CD4-positive, alpha-beta T cell (primary cell): ENCODE results near the gene DGCR6L. TPM values are rescaled to one million over a fixed set of nuclear protein-coding genes. Genes with fewer than 3 reads are reported as not detected.
A peak's percentile ranks its signal among the peaks of the same experiment; 100 is the strongest.
"Not testable (repeated sequence)": the region's sequence is repeated elsewhere in the genome, so short reads cannot be mapped to it uniquely, and the experiment has no call there.

Experiments used
- ATAC-seq: fragments of 200-7000 bp; cut with Tn5 transposase; one replicate; pipeline ENCODE4 v1.10.0; 2022; ENCODE audit warnings: mild to moderate bottlenecking; ENCODE audit not compliant: poor library complexity
- CTCF ChIA-PET: fragments of 350-600 bp; sonication (Branson Sonifier 250); formaldehyde crosslinking; loops from one replicate; lab custom pipeline; 2021; ENCODE audit warnings: antibody characterized with exemption, inconsistent platforms; lab: Charles Lee
- POLR2A ChIA-PET: fragments of 350-600 bp; sonication (Branson Sonifier 250); formaldehyde crosslinking; loops from one replicate; lab custom pipeline; 2021; ENCODE audit warnings: antibody characterized with exemption, inconsistent platforms; lab: Charles Lee
- DNase-seq, 14 experiments: peaks; one replicate each; pipeline ENCODE4 v3.0.0-alpha.2; 2013 to 2020; ENCODE audit warnings: mixed read lengths in 2 of 14
- H3K27ac ChIP-seq, 2 donors: one replicate each; pipeline versions ENCODE4 v1.5.1 to v1.7.0; 2013; ENCODE audit warnings: low read length in 2 of 2, low read depth in 1 of 2, mild to moderate bottlenecking in 1 of 2
- H3K27me3 ChIP-seq, 2 experiments: 1 replicate in 1 of 2; 2 replicates in 1 of 2; pipeline versions ENCODE4 v1.6.1 to v1.7.0; 2013; ENCODE audit warnings: low read length in 2 of 2, control low read depth in 1 of 2, mild to moderate bottlenecking in 1 of 2, moderate library complexity in 1 of 2; ENCODE audit not compliant: insufficient read depth in 2 of 2, control insufficient read depth in 1 of 2
- H3K36me3 ChIP-seq: one replicate; pipeline ENCODE4 v1.6.1; 2013; ENCODE audit warnings: low read length, control low read depth; ENCODE audit not compliant: insufficient read depth
- H3K4me1 ChIP-seq: one replicate; pipeline ENCODE4 v1.6.1; 2013; ENCODE audit warnings: low read length, control low read depth; ENCODE audit not compliant: insufficient read depth
- H3K4me3 ChIP-seq: one replicate; pipeline ENCODE4 v1.5.1; 2013; ENCODE audit warnings: mild to moderate bottlenecking, low read length, moderate library complexity
- H3K9me3 ChIP-seq, 2 experiments: 1 replicate in 1 of 2; 2 replicates in 1 of 2; pipeline versions ENCODE4 v1.6.1 to v1.7.0; 2013; ENCODE audit warnings: low read length in 2 of 2, mild to moderate bottlenecking in 2 of 2, control low read depth in 1 of 2, moderate library complexity in 1 of 2; ENCODE audit not compliant: control insufficient read depth in 1 of 2, insufficient read depth in 1 of 2
- H3K27ac Mint-ChIP-seq: one replicate; pipeline ENCODE4 v1.8.0; 2020; ENCODE audit warnings: mixed read lengths
- H3K27me3 Mint-ChIP-seq: one replicate; pipeline ENCODE4 v1.8.0; 2021; ENCODE audit warnings: mixed read lengths
- H3K36me3 Mint-ChIP-seq: one replicate; pipeline ENCODE4 v1.8.0; 2021; ENCODE audit warnings: low read depth, mixed read lengths
- H3K4me1 Mint-ChIP-seq: one replicate; pipeline ENCODE4 v1.8.0; 2021; ENCODE audit warnings: low read depth, mixed read lengths
- H3K4me3 Mint-ChIP-seq: one replicate; pipeline ENCODE4 v1.8.0; 2020; ENCODE audit warnings: mild to moderate bottlenecking, mixed read lengths
- H3K9me3 Mint-ChIP-seq: one replicate; pipeline ENCODE4 v1.8.0; 2020; ENCODE audit warnings: mixed read lengths
- CTCF ChIP-seq: fragments of 200-600 bp; IDR thresholded peaks from one replicate; pipeline ENCODE4 v1.8.0; 2022; ENCODE audit warnings: antibody characterized with exemption, mild to moderate bottlenecking
- intact Hi-C, 2 experiments: fragments of 100-400 bp; cut with DNase I in 1 of 2; cut with micrococcal nuclease in 1 of 2; formaldehyde crosslinking; loops; one replicate each; pipeline versions ENCODE4 v1.15.1 to v1.9.0; 2023 to 2025; cut with DNase I, micrococcal nuclease
- total RNA-seq, 174 experiments: library from RNA in 2 of 174; stranded (reverse) in 2 of 174; gene quantifications; one replicate each; pipeline ENCODE4 v1.2.3 and lab custom pipeline; 2021 to 2026

DGCR6L gene
- total RNA-seq, 2 experiments from 2014 or later: 29.1 to 31.2 TPM

DNA sequence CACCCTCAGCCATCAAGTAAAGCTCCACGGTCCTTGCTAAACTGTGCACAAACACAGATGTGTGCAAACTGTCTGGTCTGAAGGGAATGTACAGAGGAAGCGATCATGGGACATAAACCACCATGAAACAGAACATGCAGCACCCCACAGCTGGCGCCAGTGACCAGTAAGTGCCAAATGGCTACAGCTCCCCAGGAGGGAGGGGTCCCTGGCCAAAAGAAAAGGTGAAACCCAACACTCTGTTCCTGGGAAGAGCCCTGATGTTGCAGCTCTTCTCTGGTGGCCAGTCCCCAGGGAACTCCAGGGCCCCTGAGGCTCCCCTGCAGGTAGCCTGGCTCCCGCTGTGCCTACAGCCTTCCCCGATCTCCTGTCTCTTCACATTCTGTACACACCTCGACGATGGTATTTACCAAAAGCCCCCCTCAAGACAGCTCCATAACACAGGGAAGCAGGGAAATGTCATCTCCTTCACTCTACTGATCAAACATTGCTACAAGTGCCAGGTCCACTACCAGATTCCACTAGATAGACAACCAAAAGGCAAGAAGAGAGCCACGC, 2.9 kb downstream of the DGCR6L start:
- H3K4me3 Mint-ChIP-seq: peak overlapping the region; percentile 89
- ChIA-PET POLR2A (no interaction called here), CTCF (no interaction called here)
- H3K36me3 Mint-ChIP-seq: peaks cover 12% of the 10 kb centered on the region
- ATAC-seq: no peak
- intact Hi-C loops: no loop called here
- peak in 1 of 14 experiments; percentile 29 for DNase-seq
- H3K27ac Mint-ChIP-seq: no peak overlapping the region
- peaks cover 39% of the 10 kb centered on the region for H3K4me1 Mint-ChIP-seq
- no peaks in the 10 kb centered on the region for H3K27me3 Mint-ChIP-seq
- H3K9me3 Mint-ChIP-seq: no peaks in the 10 kb centered on the region
- H3K4me1 ChIP-seq: peaks cover 48% of the 10 kb centered on the region
- no peaks in the 10 kb centered on the region for H3K27me3 ChIP-seq
- H3K36me3 ChIP-seq: peaks cover 18% of the 10 kb centered on the region
- no peak for TF ChIP-seq CTCF
- no peak overlapping the region for H3K4me3 ChIP-seq
- H3K27ac ChIP-seq: no peak overlapping the region
- H3K9me3 ChIP-seq: no peaks in the 10 kb centered on the region

DNA sequence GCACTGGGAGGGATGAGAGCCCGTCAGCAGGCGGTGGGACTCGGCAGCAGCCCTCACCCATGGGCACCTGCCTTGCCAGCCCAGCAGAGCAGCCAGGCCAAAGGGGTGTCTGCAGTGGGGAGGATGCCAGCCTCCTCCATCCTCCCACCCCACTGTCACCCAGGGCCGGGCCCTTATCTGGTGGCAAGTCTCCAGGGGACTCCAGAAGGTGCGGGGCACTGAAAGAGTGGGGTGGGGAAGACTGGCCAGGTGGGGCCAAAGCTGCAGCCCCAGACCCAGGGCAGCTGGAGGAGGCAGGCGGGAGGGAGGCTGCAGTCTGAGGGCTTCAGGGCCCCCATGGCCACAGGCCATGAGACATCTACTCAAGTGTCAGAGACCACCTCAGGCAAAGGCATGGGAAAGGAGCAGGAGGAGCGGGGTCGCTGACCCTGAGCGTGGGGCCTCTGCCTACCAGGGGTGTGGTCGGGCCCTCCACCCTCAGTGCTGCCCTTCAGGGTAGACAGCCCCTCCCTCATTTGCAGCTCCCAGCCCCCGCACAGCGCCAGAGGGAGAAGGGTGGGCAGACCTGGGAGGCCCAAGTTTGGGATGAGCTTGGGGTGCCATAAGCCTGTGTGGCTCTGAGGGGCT, 3.5 kb downstream of the DGCR6L start:
- POLR2A ChIA-PET: no interaction called here
- no peak for TF ChIP-seq CTCF
- peak in 2 of 14 experiments; percentile 21 to 24 for DNase-seq
- intact Hi-C loops: no loop called here
- H3K4me1 ChIP-seq: peaks cover 43% of the 10 kb centered on the region
- H3K4me3 ChIP-seq: no peak overlapping the region
- no peaks in the 10 kb centered on the region for H3K9me3 Mint-ChIP-seq
- peaks cover 18% of the 10 kb centered on the region for H3K36me3 ChIP-seq
- H3K27me3 Mint-ChIP-seq: no peaks in the 10 kb centered on the region
- no peak for ATAC-seq
- H3K27ac Mint-ChIP-seq: no peak overlapping the region
- H3K4me3 Mint-ChIP-seq: no peak overlapping the region
- CTCF ChIA-PET: no interaction called here
- H3K9me3 ChIP-seq: no peaks in the 10 kb centered on the region
- H3K27ac ChIP-seq: no peak overlapping the region
- peaks cover 33% of the 10 kb centered on the region for H3K4me1 Mint-ChIP-seq
- H3K27me3 ChIP-seq: no peaks in the 10 kb centered on the region
- H3K36me3 Mint-ChIP-seq: peaks cover 12% of the 10 kb centered on the region

DNA sequence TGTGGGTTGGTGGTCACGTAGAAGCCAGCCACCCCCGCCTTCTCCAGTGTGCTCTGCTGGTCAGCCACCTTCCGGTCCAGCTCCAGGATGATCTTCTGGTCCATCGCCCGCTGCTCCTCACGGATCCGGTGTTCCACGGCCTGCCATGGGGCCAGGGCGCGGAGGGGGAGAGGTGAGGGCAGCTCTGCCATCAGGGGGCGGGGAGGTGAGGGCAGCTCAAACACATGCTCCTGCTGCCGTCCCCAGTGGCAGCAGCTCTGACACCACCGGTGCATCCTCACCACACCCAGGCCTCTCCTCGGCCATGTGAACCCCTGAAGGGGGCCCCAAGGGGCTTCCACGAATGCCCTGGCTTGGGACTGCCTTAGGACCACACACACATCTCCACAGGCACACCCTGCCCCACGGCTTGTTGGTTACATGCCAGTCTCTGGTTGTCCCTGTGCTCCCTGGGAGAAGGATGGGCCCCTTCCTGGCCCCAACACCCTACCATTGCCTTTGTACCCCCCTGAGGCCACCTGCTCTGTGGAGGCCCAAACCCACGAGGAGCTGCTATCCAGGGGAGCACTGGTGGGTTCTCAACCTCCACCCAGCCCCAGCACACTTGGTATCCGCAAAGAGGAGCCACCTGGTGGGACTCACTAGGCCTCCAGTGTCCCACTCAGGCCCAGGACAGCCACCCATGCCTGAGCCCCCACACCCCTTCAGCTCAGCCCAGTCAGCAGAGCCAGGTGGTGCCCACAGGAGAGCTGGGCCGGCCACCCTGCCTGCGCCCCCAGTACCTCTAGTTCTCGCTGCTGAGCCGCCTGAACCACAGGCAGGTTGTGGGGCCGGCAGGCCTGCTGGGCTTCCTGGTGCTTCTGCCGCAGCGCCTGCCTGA, 4.3 kb downstream of the DGCR6L start:
- H3K27me3 Mint-ChIP-seq: no peaks in the 10 kb centered on the region
- peak in 2 of 14 experiments; percentile 12 to 28 for DNase-seq

GRCh38 chr22:20314741-20315336, 5.0 kb downstream of the DGCR6L start:
- intact Hi-C loops, H3K9me3 Mint-ChIP-seq, H3K9me3 ChIP-seq, H3K27ac ChIP-seq, CTCF ChIA-PET, H3K27me3 ChIP-seq, POLR2A ChIA-PET, H3K27ac Mint-ChIP-seq, H3K4me3 Mint-ChIP-seq, ATAC-seq, H3K4me3 ChIP-seq, H3K27me3 Mint-ChIP-seq: not testable (repeated sequence)
- Mint-ChIP-seq H3K36me3 (peaks cover 12% of the 10 kb centered on the region), H3K4me1 (peaks cover 25% of the 10 kb centered on the region)
- H3K4me1 ChIP-seq: peaks cover 31% of the 10 kb centered on the region
- H3K36me3 ChIP-seq: peaks cover 18% of the 10 kb centered on the region
- DNase-seq: peak in 2 of 14 experiments; percentile 11 to 21

More for the DNA sequence above, 4.3 kb downstream of the DGCR6L start:
- H3K9me3 Mint-ChIP-seq: no peaks in the 10 kb centered on the region
- H3K4me1 Mint-ChIP-seq: peaks cover 27% of the 10 kb centered on the region
- H3K4me3 ChIP-seq: no peak overlapping the region
- CTCF ChIA-PET: no interaction called here
- no peak overlapping the region for H3K27ac Mint-ChIP-seq
- H3K36me3 ChIP-seq: peaks cover 18% of the 10 kb centered on the region
- no peak overlapping the region for H3K4me3 Mint-ChIP-seq
- H3K36me3 Mint-ChIP-seq: peaks cover 12% of the 10 kb centered on the region
- H3K27ac ChIP-seq: no peak overlapping the region
- no peaks in the 10 kb centered on the region for H3K27me3 ChIP-seq
- POLR2A ChIA-PET: no interaction called here
- no peak for TF ChIP-seq CTCF
- peaks cover 36% of the 10 kb centered on the region for H3K4me1 ChIP-seq
- no peaks in the 10 kb centered on the region for H3K9me3 ChIP-seq
- ATAC-seq: no peak
- intact Hi-C loops: no loop called here
